AG09319 (cell line): ENCODE measurements around the gene TAS2R19.

Experiments
- DNase-seq: peaks from one replicate; pipeline ENCODE4 v3.0.0-alpha.2; 2010; ENCODE audit warnings: low read depth; ENCODE audit errors: extremely low read depth
- TF ChIP-seq, protein P1 (sequence below): IDR thresholded peaks from 2 replicates; pipeline ENCODE4 v1.5.1; 2011; ENCODE audit warnings: low read depth, mild to moderate bottlenecking, inconsistent platforms, low read length, moderate library complexity

TAS2R19 gene

DNA sequence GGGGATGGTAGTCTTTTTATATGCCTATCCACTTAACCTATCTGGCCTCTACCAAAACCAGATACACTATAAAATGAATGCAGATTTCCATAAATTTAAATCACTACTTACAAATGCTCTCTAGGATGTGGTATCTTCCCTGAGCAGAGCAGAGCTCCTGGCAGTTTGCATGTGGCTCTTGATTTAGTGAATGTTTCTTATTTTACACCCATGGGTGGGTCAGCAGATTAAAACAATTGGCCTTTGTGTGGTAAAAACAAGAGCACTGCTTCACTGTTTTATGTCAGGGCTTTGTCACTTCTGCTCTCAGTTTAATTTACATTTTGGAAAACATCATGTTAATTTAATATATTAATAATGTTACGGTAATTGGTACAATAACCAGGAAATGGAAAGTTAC, 5.5 kb downstream of the TAS2R19 start:
- TF ChIP-seq, protein P1, sequence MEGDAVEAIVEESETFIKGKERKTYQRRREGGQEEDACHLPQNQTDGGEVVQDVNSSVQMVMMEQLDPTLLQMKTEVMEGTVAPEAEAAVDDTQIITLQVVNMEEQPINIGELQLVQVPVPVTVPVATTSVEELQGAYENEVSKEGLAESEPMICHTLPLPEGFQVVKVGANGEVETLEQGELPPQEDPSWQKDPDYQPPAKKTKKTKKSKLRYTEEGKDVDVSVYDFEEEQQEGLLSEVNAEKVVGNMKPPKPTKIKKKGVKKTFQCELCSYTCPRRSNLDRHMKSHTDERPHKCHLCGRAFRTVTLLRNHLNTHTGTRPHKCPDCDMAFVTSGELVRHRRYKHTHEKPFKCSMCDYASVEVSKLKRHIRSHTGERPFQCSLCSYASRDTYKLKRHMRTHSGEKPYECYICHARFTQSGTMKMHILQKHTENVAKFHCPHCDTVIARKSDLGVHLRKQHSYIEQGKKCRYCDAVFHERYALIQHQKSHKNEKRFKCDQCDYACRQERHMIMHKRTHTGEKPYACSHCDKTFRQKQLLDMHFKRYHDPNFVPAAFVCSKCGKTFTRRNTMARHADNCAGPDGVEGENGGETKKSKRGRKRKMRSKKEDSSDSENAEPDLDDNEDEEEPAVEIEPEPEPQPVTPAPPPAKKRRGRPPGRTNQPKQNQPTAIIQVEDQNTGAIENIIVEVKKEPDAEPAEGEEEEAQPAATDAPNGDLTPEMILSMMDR, result no peak
- DNase-seq, result no peak

DNA sequence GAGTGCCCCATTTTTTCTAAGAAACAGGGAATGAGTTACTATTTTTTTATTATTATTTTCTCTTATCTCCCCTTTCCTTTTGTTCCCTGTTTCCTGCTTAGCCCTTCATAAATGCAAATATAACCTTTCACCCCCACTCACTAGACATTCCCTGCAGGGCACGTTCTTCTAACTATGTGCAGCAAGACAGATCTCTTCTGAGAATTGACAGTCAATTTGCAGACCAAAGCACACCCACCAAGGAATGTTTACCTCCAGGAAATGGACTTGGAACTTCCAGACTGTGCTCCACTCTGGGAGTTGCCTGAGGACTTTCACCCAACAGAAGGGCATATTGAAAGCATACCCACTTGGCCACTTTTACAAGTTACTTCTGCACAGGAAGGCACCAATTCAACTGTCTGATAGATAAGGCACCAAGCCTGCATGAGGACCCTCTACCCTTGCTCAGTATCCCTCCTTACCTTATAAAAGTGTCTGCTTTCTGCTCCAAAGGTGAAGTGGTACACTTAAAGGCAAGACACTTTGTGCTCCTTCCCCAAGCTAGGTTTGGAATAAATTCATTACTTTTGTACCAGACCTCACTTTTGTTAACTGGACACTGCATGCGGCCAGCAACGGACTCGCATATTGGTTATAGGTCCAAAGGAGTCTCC, 6.5 kb downstream of the TAS2R19 start:
- DNase-seq, result no peak
- TF ChIP-seq, protein P1, result no peak

DNA sequence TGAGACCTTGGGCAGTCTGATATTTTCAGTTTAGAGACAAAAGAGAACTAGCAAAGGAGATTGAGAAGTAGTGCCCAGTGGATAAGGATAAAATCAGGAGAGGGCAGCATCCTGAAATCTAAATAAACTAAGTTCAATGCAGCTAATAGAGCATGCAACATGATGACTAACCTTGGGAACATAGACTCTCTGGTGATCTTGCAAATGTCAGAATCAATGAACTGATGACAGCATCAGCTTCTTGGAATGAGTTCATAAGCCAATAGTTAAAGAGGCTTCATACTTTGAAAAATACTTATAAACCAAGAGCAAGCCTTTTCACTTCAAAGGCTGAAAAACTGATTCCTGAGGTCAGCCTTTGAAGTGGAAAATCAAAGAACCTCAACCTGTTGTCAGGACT, 8.2 kb downstream of the TAS2R19 start:
- no peak for DNase-seq
- TF ChIP-seq, protein P1, result no peak

GRCh38 chr12:11007608-11008007, 14.8 kb downstream of the TAS2R19 start:
- TF ChIP-seq, protein P1, result no peak
- no peak for DNase-seq

DNA sequence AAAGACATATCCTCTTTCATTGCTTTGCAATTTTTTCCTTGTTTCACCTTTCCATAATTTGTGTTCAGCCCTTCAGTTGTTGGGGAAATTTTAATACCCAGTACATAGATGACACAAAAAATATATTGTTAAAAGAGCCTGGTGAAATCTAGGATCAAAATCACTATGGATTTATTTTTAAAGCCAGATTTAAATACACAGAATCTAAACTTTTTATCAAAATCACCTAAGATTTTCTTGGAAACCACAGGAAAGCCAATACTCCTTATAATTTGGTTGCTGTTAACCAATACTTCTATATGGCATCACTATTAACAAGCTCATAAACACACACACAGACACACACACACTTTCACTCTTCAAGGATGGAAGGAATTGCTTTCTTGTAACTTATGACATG, 24.2 kb downstream of the TAS2R19 start, which contains the start of gene TAS2R20:
Gene TAS2R20 (minus strand): TSS at position 101 of the 400 bp plus-strand sequence. CDS start 429 bp downstream, outside the sequence.
- TF ChIP-seq, protein P1, result no peak

DNA sequence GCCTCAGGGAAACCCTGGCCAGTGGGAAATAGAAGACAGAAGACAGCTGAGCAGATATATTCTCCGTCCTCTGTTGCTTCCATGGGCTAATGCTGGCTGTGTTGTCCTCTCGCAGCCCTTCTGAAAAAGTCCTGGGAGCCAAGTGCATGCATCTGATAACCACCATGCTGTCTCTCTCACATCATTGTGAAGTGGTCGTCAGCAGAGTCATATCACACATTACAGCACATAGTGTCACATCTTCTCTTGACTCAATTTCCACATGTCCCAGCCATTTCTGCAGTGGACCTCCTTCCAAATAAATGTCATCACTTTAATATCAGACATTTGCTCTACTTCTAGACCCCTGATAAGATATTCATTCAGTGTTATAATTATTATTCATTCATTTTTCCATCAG, 28.1 kb downstream of the TAS2R19 start:
- no peak for DNase-seq
- TF ChIP-seq, protein P1, result no peak

More for the DNA sequence above, 24.2 kb downstream of the TAS2R19 start, which contains the start of gene TAS2R20:
- DNase-seq, result no peak

- TF ChIP-seq, protein P1, result no peak
- DNase-seq, result no peak
Measured at GRCh38 chr12:10989107-10989506, 33.3 kb downstream of the TAS2R19 start.
